Coronary artery (tissue), 2 donors: ENCODE measurements around the gene MUC15.

Experiments used
- DNase-seq: peaks from one replicate; pipeline ENCODE4 v3.0.0-alpha.2; 2017; ENCODE audit warnings: low spot score
- H3K27ac ChIP-seq, 2 donors: fragments of 200-600 bp; sonication (generic); one replicate each; pipeline ENCODE4 v1.5.1; 2016 to 2019
- H3K4me3 ChIP-seq: fragments of 200-600 bp; sonication (generic); 2 replicates; pipeline ENCODE4 v1.5.1; 2016; ENCODE audit warnings: mild to moderate bottlenecking, moderate library complexity
- TF ChIP-seq, protein P1 (sequence below): fragments of 200-600 bp; sonication (generic); IDR thresholded peaks from one replicate; pipeline ENCODE4 v1.5.1; 2019; ENCODE audit warnings: antibody characterized with exemption

MUC15 gene

GRCh38 chr11:26571861-26572654 is at the start of gene MUC15:
MUC15 (minus strand) TSS chr11:26572263; CDS start chr11:26567094, 5,169 bp downstream.
- Histone ChIP-seq H3K27ac (no peak within 1 kb of the TSS), H3K4me3 (no peak within 1 kb of the TSS)
- DNase-seq = no peak
- TF ChIP-seq, protein P1, sequence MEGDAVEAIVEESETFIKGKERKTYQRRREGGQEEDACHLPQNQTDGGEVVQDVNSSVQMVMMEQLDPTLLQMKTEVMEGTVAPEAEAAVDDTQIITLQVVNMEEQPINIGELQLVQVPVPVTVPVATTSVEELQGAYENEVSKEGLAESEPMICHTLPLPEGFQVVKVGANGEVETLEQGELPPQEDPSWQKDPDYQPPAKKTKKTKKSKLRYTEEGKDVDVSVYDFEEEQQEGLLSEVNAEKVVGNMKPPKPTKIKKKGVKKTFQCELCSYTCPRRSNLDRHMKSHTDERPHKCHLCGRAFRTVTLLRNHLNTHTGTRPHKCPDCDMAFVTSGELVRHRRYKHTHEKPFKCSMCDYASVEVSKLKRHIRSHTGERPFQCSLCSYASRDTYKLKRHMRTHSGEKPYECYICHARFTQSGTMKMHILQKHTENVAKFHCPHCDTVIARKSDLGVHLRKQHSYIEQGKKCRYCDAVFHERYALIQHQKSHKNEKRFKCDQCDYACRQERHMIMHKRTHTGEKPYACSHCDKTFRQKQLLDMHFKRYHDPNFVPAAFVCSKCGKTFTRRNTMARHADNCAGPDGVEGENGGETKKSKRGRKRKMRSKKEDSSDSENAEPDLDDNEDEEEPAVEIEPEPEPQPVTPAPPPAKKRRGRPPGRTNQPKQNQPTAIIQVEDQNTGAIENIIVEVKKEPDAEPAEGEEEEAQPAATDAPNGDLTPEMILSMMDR = no peak

DNA sequence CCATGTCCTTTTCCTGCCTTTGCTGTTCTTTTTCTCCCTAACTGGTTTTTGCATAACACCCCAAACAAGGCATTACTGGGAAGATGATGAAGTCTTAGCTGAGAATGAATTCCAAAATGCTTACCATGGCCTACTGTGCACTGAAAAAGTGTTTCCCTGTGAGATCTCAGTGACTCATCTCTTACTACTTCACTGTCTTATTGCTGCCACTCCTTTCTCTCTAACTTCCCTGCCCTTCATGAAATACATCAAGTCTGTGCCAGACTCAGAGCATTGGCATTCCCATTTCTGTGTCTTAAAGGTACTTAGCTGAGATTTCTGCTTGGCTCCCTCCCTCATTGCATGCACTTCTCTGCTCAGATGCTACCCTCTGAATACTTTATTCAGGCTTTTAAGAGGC is 49.1 kb upstream of the MUC15 start:
- no peak overlapping the region for H3K27ac ChIP-seq
- DNase-seq = no peak
- TF ChIP-seq, protein P1 = no peak
- no peak overlapping the region for H3K4me3 ChIP-seq

DNA sequence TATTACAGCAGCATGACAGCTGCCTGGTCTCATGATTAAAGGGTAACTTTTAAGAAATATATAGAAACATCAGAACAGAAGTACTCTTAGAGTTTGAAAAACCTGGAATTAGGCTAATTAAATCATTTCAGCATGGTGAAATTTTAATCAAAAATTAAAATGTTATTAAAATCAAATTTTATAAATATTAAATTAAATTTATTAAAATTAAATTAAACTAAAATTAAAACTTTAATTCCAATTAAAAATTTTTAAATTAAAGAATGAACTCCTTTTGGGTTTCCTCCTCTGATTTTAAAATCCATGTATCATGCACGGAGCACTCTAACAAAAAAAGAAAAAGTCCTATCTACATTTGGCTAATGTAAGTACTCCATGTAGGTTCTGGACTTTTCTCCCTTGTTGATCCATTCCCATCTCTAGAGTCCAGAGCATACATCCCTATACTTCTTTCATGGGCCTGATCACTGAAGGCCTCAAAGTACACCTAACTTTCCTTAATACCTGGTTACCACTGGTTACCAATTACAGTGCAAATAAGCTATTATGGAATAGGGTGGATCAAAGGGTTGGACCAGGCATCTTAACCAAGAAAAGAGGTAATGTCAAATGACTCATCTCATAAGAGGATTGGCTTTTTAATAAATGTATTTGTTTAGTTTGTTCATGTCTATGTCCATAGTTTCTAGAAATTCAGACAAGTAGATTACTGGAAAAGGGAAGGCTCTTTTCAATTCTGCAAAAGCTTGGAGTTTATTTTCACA is 48.4 kb upstream of the MUC15 start:
- H3K27ac ChIP-seq = no peak overlapping the region
- H3K4me3 ChIP-seq = no peak overlapping the region
- TF ChIP-seq, protein P1 = no peak
- no peak for DNase-seq

DNA sequence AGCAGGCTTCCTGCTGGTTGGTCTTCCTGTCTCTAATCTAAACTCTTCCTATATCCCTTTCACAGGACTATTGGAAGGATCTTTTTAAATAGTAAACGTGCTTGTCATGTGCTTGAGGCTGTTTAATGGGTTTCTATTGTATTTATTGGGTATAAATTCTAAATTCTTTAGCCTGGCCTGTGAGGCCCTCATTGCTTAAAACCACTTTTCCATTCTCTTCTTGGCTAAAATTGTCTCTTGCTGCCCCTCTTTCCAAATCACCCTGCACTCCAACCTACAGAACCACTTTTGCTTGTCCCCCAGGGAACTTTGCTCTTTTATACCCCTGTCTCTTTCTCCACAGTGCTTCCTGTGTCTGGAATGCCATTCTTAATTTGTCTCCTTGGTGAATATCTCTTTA is 46.4 kb upstream of the MUC15 start:
- Histone ChIP-seq H3K27ac (no peak overlapping the region), H3K4me3 (no peak overlapping the region)
- TF ChIP-seq, protein P1 = no peak
- DNase-seq = no peak

DNA sequence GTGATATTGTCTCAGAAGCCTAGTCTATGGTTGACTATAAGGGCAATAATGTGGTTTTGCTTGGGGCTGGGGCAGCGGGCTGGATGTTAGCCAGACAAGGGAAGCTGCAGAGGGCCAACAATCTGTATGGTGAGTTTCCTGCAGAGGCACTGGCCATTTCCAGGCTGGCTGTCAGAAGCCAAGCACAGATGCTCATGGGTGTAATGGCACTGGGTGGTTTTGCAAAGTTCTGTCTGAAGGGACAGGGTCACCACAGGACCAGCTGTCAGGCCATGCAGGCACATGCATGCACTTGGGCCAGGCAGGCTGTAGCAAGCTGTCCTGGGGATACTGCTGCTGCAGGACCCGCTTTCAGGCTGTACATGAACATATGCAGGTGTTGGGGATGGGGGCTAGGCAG is 41.7 kb upstream of the MUC15 start:
- Histone ChIP-seq H3K4me3 (no peak overlapping the region), H3K27ac (no peak overlapping the region)
- no peak for DNase-seq
- TF ChIP-seq, protein P1 = no peak

DNA sequence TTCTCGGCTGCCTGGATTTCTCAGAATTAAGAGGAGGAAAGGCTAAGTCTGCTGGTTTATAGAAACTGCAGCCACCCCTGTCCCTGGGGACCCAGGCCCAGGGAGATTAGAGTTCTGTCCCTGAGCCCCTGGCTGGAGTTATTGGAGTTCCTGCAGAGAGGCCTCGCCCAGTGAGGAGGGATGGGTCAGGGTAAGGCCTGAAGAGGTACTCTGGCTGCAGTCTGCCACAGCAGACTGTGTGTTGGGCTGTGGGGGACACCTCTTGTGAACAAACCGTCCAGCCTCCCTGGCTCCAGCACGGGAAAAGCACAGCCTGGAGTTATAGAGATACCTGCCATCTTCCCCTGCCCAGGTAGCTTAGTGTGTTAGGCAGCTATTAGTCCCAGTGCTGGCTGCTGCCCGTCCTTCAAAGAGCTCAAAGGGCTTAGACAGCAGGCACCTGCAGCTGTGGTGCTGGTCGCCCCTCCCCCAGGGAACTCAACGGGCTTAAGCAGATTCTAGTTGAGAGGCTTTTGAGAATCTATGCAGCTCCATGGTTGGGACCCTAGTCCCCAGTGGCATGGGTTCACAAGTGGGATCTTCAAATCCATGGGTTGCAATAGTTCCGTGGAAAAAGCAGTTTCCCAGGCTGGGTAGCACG is 36.6 kb upstream of the MUC15 start:
- H3K27ac ChIP-seq = no peak overlapping the region
- DNase-seq = no peak
- TF ChIP-seq, protein P1 = no peak
- H3K4me3 ChIP-seq = no peak overlapping the region
